Activated CD4-positive, CD25-positive, alpha-beta regulatory T cell treated with anti-CD3 and anti-CD28 coated beads, Interleukin-2, amount 50 U/mL, for 72 hours (primary cell): Measurements from ENCODE around the gene TSPAN18.

Source experiments
- DNase-seq: peaks from one replicate; pipeline ENCODE4 v3.0.0; 2021

Gene TSPAN18

DNA sequence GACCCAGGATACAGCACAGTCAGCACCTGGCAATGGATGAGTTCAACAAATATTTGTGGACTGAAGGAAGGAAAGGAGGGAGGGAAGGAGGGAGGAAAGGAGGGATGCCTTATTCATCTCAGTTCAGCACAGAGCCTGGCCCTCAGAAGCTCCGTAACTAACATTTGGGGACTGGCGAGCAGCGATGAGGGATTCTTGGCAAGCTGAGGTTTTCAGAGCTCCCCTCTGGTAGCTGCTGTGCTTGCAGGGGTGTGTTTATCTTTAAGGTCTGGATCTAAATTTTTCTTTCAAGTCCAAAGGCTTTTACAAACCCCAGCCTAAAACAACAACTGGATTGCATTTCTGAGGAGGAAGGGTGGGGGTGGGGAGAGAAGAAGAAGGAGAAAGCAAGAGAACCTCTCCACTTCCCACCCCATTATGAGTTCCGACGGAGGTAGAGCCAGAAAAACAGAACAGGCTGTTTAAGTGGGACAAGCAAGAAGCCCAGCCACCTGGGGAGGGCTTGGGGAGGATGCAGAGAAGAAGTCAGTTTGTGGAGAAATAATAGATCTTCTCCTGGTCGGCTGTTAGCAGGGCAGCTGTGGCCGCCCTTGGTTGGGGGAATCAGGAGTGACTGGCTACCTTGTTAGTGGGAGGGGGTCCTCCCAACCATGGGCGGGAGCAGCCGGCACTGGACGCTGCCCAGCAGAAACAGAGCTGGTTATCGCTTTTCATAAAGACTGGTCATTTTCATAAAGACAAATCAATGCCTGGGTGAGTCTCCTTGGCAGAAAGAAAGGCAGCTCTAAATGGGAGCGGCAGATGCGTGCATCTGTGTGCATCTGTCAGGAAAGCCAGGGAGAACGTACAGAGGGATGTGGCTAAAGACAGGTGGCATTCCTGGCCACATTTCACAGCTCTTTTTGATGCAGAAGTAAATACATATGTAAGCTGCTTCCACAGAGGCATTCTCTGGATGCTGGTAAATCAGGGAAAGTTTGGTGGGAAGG lies 78.0 kb downstream of the TSPAN18 start:
- DNase-seq = no peak

DNA sequence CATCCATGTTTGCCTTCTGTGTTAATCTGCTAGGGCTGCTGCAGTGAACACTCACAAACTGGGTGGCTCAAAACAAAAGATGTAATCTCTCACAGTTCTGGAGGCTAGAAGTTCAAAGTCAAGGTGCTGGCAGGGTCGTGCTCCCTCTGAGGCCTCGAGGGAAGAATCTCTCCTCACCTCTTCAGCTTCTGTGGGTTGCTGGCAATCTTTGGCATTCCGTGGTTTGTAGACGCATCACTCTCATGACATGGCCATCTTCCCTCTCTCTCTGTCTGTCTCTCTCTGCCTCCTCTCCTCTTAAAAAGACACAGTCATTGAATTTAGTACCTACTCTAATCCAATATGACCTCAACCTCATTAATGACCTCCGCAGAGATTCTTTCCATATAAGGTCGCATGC lies 78.8 kb downstream of the TSPAN18 start:
- DNase-seq = no peak

DNA sequence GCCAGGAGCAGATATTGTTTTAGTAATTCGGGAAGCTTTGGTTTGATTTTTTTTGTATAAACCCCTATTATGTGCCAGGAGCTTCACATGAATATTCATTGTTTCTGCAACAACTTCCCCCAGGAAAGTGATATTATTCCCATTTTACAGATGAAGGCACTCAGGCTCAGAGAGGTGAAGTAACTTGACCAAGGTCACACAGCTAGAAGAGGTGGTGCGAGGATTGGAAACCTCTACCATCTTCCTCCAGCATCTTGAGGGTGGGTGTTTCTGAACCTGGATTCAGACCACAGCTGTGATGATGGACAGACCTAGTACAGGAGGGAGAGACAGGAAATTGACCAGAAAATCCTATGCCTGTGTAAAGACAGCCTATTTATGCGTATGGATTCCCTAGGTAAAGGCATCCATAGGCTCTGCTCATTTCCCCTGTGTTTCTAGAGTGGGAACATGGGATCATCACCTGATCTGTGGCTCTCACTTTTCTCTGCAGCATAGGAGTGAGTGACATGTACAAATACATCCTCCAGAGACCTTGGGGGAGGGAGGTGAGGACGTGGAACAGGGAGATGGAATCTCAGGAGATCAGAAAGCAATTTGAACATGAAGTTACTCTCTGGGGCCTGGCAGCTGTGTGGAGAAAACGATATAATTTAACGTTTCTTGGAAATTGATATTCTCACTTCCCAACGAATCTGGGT lies 81.4 kb downstream of the TSPAN18 start:
- no peak for DNase-seq

DNA sequence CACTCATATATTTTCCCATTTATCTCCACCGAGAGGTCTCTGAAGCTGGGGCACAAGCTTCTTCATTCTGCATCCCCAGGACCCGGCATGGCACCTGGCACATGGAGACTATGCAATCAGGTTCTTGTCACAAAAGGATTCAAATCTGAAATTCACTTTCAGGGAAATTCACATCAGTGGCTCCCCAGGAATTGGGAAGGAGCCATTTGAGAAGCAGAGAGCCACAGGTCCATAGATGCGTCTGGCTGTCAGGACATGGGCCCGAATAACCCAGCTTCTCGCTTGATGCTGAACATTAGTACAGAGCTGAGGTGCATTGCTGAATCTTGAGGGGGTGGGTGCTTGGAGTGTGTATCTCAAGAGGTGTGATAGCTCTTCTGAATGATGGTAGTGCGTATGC lies 82.5 kb downstream of the TSPAN18 start:
- DNase-seq = no peak

DNA sequence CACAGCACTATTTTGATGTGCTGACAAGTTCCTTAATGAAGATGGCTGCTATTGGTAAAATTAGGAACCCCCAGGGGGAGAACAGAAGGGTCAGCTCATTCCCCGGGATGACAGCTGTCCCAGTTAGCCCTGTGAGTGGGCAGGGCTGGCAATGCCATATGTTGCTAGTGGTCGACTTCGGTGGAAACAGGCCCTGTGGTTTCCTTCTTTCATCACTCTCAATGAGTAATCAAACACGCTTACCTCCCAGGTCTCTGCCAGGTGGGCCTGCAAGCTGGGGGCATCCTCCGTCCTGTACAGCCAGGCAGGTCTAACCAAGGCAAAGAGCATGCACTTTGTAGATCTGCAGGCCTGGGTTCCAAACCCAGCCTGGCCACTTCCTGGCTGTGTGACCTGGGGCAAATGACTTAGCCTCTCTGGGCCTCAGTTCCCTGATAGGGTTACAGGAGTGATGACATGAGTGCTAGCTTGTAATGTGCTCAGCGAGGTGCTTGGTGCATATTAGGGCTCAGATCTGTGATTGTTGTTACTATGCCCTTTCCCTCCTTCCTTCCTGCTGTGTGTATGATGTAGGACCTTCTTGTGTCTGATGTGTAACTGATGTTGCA lies 85.2 kb downstream of the TSPAN18 start:
- DNase-seq = no peak

DNA sequence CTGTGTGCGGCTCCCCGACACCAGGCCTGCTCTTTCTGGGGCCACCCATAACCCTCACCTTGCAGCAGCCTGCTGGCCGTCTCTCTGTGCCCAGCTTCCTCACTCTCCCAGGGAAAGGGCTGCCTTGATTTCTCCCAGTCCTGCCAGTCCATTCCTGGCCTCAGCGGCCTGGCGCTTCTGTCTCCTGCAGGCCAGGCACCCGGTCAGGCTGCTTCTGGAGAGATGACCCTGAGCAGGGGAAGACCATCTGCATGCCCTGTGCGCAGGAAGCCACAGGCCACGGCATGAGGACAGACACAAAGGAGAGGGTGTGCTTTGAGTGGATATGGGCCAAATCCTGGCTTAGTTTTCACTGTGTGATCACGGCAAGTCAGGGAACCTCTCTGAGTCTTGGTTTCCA lies 86.2 kb downstream of the TSPAN18 start:
- DNase-seq = no peak

DNA sequence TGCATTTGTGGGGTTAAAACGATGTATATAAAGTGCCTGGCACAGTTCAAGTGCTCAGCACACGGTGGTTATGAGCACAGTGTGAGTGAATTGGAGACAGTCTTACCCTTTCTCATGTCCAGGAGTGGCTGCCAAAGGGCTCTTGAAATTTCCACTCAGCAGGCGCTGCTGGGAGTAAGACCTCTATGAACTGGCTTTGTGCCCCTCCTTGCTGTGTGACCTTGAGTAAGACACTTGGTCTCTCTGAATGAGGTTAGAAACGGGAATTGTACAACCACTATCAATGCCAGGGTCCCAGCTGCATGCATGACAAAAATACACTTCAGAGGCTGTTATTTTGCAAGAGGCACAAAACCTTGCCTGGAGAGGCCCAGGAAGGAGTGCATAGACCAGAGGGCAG lies 86.6 kb downstream of the TSPAN18 start:
- no peak for DNase-seq

DNA sequence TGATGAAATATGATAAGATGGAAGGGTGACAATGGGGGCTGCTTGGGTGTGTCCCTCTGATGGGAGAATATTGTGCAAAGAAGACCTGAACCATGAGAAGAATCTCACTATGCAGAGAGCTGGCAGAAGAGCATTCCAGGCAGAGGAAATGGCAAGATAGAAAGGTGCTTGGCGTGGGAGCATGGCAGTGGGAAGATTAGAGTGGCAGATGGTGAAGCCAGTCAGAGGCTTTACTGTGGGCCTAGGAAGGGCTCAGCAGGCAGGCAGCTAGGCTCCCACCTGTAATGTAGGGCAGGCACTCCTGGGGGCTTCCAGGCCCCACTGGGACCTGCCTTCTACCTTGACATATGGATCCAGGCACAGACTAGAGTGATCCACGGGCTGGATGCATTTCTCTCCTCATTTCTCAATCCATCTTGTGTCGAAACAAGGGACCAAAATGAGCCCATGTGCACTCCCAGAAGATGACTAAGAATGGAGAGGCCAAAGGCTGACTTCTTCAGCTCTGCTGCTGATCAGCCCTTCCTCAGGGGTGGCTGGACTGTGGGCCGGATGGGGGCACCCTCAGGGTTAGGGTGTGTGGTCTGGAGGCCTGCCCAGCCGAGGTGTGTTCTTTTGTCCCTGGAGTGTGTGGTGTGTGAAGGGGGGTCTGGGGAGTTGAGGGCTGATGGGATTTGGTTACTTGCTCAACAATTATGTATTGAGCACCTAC lies 88.3 kb downstream of the TSPAN18 start:
- DNase-seq = no peak

DNA sequence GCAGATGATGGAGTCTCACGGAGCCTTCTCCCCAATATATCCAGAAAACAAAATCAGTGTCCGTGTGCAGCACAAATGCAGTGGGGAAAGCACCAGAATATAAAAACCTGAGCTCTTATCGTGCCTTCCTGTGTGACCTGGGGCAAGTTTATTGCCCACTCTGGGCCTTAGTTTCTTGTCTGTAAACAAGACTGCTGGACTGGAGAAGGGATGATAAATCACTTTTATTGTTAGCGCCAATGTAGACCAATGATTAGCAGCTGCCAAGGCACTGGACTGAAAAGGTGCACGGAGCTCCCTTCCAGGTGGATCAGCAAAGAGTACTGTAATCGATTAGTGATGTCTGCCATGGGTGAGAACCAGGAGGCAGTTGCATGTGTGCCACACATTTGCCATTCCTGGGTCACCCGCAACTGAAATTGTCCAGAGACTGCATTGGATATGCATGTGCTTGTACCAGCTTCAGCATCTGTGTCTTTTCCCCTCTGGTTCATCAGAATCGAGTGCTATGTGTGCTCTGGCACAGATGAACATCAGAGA lies 89.2 kb downstream of the TSPAN18 start:
- DNase-seq = no peak

DNA sequence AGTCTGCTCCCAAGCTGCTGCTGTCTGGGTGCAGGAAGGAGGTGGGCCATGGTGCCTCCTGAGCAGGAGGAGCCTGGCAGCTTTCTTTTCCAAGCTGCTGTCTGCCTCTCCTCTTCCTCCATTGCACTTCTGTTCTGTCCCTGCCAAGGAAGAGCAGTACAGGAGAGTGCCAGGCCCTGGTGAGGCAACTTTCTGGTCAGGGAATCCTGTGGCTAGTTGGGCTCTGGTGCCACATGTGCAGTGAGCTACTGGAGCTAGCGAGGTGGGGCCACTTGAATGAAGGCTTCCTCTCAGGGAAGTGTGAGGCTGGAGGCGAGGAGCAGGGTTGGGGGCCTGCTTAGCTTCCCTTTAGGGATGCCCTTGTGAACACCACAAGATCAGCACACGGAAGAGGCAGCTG lies 90.0 kb downstream of the TSPAN18 start:
- no peak for DNase-seq

DNA sequence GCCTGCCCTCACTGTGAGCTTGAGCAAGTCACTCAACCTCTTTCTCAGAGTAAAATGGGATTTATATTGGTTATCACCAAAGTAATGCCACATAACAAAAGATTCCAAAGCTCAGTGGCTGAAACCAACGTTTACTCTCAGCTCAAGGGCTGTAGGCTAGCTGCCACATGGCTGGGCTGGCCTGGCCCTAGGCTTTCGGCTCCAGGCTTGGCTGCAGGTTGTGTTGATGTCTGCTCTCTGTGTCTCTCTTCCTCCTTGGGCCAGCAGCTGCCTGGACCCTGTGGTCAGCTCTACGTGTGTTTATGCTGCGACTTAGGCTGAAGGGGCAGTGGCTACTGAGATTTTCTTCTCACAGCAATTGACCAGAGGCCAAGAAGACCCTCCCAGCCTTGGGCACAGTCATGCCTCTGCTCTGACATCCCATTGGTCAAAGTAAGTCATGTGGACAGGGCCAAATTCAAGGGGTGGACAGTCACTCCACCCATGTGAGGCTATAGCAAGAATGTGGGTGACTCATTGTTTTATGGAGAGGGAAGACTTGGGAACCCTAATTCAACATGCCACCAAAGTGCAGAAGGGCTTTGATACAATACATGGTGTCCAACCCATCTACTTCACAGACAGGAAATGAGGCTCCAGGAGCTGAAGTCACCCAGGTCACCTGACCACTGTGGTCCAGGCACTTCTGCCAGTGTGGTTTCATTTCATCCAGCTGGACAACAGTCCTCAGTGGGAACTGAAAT lies 90.6 kb downstream of the TSPAN18 start:
- DNase-seq = no peak

DNA sequence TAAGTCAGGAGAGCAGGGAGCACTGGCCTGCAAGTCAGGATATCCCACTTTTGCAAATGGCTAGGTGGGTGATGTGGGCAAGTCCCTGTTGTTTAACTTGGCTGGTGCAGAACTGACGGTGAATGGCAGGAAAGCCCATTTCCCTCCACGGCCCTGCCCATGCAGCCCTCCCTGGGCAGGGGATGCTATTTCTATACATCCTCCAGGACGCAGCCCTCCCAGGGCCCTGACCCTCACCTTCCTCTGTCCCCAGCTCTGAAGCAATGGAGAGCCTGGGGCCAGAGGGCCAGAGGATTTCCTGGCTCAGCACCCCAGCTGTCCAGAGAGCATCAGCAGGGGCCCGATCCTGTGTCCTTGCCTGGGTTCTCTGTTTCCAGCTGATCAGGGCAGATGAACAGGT lies 91.3 kb downstream of the TSPAN18 start:
- no peak for DNase-seq

DNA sequence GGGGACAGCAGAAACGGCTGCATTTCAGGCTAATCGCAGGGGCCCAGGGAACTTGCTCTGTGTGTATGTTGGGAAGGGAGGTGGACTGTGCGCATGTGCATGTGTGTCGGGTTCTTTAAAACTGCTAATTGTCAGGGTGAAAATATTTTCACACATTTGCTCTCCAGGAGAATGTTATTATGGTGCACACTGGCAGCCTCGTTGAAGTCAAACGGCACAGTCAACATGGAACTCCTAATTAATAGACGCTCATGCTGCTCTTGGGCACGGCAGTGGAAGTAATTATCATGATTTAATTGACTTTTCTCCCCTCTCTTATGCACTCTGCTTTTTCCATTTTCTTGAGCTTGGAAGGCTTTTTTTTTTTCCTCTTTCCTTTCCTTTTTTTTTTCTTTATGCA lies 92.6 kb downstream of the TSPAN18 start:
- DNase-seq = no peak

DNA sequence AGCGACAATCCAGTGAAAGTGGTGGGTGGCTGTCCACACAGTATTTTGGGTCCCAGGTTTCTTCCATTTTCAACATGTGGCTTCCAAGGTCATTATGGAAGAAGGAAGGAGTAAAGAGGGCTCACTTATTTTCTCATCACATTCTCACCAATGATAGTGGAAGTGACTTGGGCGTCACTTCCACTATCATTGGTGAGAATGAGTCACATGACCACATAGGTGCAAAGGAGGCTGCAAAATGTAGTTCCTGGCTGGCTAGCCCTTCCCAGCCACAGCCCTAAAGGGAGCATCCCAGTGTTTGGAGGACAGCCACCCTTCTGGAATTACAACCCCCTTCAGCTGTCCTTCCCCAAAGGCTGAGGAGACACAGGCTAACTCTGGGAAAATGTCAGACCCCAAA lies 95.6 kb downstream of the TSPAN18 start:
- no peak for DNase-seq

DNA sequence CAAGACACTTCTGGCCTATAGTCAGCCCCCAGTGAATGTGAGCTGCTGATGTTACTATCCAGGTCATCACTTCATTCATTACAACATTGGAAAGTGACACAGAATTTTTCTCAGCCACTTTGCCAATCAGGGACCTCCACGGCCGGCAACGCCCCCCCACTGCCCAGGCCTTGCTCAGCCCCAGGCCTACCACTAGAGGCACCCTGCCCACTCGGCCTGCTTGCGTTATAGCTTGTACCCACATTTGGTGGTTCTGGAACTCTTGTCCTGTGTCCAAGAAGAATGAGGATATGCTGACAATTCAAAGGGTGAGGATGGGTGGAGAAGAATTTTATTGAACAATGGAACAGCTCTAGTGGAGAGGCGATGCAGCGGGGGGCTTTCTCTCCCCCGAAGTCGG lies 96.2 kb downstream of the TSPAN18 start:
- DNase-seq = no peak

DNA sequence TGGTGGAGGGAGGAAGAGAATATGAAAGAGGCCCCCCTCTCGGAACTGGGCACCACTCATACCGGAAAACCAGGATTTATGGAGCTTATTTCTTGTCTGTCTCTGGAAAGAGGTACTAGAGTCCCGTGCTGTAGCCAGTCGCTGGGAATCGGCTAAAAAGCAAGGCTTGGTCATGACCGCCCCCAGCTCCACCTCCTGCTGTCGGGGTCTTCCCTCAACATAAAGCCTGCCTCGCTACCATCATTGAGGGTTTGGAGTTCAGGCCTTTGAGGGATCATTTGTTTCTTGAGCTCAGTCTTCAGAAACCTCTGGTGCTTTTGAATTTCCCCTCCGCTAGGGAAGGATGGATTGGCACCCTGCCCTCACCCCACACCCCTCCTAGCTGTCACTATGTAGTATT lies 97.1 kb downstream of the TSPAN18 start:
- no peak for DNase-seq

DNA sequence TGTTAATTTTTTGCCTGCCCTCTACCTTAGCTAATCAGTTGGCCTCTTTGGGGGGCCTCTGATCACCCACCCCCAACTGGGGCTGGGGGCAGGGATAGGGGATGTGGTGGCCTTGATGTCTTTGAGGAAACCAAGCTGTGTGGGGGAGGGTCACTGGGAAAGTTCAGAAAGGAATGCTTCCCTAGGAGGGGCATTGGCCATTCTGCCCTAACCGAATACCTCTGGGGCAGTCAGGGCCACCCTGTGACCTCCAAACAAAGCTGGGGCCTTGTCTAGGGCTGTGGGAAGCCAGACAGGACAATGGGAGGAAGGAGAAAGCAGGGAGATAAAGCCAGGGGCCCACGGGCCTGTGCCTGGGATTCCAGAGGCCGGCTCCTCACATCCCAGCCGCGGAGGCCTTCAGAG lies 97.5 kb downstream of the TSPAN18 start:
- no peak for DNase-seq

DNA sequence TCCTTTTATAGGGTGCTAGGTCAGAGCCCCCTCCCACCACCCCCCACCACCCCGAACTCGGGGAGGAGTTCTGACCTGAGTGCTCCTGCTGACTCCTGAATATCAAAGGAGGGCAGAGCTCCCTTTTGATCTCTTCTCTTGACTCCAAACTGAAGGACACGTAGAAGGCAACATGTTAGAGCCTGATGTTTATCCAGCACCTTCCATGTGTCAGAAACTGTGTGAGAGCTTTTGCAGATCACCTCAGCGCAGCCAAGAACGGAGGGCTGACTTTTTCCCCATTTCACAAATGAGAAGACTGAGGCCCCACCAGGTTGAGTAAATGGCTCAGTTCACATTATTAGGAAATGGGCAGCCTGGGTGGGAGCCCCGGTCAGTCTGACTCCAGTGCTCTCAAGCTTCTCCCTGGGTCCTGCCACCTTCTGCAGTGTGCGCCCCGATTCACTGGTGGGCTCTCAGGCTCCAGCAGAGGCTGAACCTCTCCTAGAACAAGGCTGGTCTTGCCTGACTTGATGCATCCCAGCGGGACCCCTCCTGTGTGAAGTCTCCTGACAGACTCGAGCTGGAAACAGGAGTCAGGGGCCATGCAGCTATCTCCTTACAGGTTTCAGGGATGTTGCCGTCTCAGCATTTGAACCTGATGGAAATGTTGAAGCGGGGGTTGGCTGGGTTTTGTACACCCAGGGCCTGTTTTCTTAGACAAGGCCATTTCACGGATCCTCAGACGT lies 98.5 kb downstream of the TSPAN18 start:
- DNase-seq = no peak

DNA sequence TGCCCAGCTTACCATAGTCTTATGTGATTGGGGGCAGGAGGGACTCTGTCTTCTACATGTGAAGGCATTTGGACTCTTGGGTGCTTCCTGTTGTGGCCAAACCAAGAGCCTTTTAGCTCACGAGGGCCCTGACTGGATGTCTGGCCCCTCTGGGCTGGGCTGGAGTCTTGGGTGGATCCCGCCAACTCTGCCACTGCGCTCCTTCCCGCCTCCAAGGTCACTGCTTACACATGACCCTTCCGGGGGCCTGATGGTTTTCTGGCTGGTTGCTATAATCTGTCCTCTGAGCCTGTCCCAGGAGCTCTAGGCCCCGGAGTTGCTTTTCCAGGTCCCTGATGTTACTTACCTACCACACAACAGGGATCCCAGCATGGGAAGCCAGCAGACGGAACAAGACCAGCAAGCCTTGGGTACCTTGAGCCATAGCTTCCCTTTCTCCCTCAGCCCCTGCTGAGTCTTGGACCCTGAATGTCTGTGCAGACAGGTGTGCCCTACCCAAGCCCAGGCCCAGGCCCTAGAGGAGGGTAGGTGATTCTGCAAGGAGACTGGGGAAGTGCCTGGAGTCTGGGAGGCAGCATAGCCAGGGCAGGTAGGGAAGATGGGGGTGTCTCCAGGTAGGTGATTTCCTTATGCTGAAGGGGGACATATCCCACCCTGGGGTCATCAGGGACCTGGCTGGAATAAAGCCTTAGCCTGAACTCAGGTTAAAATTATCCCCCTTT lies 100.3 kb downstream of the TSPAN18 start:
- DNase-seq = no peak

DNA sequence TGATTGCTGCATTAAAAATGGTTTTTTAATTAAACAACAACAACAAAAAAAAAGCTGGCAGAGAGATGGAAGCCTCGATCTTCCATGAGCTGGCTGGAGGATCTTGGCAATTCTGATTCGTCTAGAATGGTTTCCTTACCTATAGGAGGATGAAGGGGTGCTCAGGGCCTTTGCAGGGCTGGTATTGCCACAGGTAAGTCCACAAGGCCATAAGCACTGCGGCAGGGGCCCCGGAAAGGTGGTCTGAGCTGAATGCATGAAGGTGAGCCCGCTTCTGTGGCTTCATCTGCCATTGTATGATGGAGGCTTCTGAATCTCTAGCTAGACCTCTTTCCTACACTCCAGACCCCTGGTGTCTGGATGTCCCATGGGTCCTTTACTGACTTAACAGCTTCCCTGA lies 101.5 kb downstream of the TSPAN18 start:
- DNase-seq = no peak

DNA sequence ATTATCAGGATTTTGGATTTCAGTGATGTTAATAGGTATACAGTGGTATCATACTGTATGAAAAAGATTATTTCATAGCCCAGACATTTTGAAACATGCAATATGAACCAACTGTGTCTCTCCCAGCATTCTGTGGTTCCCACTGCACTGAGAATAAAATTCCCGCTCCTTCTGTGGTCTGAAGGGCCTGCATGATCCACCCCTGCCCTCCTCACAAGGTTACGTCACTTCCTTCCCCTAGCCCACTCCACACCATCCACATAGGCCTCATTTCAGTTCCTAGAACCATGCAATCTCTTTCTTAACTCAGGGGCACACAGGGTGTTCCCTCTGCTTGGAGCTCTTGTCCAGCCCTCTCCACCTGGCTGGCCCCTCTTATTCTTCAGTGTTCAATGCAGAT lies 103.1 kb downstream of the TSPAN18 start:
- DNase-seq = no peak
